DMS114 treated with DMSO at 0.1 percent for 48 hours (cell line): ENCODE results near the gene KRT14.
A peak's percentile ranks its signal among the peaks of the same experiment; 100 is the strongest.
"Not testable (repeated sequence)": the region's sequence is repeated elsewhere in the genome, so short reads cannot be mapped to it uniquely, and the experiment has no call there.

Experiments used
- DNase-seq: peaks from one replicate; lab custom pipeline; 2025; ENCODE audit not compliant: unreplicated experiment; lab: John Stamatoyannopoulos, UW

KRT14 gene

DNA sequence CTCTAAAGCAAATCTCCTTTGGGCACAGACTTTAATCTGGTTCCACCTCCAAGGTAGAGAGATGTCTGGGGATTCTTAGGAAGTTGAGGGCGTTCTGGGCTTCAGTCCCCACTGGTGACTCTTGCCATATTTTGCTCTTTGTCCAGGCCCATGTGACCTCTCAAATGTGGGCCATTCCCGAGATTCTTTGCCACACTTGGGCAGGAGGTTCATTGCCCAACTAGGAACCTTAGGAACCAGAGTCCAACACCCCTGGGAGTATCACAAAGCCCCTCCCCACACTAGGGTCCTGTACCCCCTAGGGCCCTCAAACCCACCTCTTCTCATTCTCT lies 6.5 kb downstream of the KRT14 start:
- DNase-seq: no peak

DNA sequence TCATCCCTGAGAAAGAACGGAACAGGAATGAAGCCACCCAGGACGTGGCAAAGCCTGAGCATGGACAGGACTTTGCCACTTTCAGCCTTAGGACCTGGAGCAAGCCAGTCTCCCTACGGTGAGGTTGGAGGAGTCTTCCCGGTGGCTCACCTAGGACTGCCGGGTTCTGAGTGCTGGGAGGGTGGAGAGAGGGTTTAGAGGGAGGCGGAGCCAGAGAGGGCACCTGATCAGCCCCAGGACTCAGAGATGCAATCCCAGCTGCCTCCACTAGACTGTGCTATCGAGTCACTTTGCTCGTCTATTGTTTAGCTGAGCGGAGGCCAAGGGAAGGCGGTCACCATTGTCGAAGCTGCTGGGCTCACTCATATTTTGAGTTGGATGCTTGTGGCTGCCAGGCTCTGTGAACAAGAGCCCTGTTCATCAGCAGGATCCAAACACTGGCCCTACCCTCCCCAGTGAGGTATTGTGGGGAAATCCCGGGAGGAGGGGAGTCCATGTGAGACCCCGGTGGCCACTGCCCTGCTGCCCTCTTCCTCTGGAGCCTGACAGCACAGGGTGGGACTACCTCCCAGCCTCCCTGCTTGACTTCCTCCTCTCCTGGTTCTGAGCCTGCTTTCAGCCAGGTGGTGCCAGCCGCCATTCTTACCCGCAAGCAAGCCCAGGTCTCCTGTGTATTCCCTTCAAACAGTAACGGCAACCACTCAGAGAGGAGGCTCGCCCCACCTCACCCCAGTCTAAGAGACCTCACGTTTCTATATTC lies 7.0 kb downstream of the KRT14 start:
- peak; percentile 27 for DNase-seq

DNA sequence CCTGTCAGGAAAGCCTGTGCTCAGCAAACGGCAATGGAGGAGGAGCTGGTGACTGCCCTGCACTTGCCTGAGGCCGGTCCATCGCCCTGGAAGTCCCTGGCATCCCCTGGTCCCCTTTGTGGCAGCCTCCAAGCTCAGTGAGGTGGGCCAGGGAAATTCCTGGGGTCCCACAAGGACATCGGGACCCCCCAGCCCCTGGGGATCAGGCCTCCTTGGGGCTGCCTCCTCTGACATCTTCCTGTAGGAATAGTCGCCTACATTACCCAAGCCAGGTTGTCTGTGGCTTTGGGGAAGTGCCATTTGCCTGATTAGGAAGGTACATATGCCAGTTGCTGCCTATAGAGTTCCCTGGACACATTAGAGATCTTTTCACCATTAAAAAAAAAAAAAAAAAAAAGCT lies 7.7 kb downstream of the KRT14 start:
- DNase-seq: no peak

- no peak for DNase-seq
Measured at GRCh38 chr17:41578538-41578937, 8.2 kb downstream of the KRT14 start.

DNA sequence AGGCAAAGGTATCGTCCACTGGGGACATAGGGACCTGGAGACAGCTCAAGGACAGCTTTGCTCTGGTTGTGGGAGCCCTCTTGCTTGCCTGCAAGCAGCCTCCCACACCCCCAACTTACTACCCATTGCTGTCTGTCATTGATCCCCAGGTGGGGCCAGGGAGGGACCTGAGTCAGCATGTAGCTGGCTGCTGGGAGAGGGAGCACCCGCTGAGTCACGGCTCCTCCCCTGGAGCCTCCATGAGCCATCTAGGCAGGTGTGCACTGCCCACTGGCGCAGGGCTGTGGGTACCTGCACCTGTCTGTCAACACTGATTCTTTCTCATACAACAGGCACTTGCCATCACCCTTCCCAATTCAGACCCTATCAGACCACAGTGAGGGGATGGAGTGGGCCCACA lies 10.0 kb downstream of the KRT14 start:
- not testable (repeated sequence) for DNase-seq

DNA sequence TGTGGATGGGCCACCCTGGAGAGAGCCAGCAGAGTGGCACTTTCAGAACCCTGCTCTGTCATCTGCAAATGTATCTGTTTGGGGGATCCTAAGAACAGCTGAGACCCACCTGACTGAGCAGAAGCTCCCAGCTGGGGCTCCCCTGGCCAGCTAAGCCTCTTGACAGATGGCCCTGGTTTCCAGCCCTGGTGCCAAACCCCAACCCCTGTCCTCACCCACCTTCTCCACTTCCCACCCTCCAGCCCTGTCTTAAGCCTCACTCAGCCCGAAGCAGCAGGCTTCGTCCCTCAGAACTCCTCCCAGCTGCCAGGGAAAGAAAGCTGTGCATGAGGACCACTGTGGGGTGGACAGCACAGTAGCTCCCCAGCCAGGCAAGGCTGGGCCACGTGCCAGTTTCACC lies 11.4 kb downstream of the KRT14 start:
- no peak for DNase-seq

GRCh38 chr17:41571561-41572434 lies 14.9 kb downstream of the KRT14 start, which contains the start of gene KRT9:
TSS of gene KRT9 (minus strand) at chr17:41572059. CDS start at chr17:41571992, 67 bp downstream.
- DNase-seq: no peak

DNA sequence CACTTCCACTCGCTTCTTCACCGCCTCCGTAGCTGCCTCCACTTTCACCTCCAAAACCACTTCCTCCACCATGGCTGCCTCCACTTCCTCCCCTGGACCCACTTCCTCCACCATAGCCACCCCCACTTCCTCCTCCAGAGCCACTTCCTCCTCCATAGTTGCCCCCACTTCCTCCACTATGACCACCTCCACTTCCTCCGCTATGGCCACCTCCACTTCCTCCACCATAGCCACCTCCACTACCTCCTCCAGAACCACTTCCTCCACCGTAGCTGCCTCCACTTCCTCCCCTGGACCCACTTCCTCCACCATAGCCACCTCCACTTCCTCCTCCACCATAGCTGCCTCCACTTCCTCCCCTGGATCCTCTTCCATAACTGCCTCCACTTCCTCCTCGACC lies 19.4 kb downstream of the KRT14 start:
- DNase-seq: no peak

DNA sequence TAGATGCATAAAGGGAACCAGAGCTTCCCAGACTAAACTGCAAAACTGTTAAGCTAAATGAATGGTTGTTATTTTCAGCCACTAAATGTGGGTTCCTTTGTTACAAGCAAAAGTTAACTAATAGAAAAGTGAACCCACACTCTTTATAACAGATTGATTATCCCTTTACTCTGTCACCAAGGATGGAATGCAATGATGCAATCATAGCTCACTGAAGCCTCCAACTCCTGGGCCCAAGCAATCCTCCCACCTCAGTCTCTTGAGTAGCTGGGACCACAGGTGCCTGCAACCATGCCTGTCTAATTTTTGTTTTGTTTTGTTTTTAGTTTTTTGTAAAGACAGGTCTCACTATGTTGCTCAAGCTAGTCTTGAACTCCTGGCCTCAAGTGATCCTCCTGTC lies 21.4 kb downstream of the KRT14 start:
- no peak for DNase-seq

DNA sequence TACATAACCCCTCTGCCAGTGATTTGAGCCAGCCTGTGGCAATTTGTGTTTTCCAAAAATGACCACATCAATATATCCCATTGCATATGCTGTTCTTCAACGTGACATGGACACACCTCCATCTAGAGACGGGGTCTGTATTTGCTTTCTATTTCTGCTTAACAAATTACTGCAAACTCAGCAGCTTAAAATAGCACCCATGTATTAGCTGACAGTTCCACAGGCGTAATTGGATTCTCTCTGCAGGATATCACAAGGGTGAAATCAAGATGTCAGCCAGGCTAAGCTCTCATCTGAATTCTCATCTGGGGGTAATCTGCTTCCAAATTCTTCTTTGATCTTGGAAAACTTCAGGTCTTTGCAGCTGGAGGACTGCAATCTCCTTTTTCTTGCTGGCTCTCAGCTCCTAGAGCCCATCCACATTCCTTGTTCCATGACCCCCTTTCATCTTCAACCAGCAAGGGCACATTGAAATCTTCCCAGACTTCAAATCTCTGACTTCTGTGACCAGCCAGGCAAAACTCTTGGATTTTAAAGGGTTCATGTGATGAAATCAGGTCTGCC lies 23.0 kb downstream of the KRT14 start:
- DNase-seq: no peak

DNA sequence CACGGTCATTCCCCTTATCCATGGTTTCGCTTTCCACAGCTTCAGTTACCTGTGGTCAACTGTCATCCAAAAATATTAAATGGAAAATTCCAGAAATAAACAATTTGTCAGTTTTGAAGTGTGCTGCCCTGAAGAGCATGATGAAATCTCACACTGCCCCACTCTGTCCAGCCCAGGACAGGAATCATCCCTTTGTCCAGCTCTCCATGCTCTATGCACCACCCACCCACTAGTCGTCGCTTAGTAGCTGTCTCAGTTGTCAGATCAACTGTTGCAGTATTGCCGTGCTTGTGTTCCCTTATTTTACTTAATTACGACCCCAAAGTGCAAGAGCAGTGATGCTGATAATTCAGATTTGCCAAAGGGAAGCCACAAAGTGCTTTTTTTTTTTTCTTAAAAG lies 25.1 kb downstream of the KRT14 start:
- no peak for DNase-seq

DNA sequence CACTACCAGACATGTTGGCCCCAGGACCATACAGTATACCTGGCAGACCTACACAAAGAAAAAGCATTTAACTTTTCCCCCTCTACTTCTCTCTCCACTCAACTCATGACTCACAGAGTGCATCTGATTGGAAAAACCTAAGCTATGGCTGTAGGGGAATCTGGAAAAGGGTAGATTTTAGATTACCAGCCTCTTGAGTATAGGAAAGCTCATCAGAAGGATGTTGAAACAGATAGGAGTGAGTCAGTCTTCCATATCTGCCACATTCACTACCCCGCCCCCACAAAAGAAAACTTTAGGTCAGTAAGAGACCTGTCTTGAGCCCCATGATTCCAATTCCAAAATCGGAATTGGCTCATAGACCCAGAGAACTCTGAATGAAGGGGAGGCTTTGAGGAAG lies 27.1 kb downstream of the KRT14 start:
- DNase-seq: no peak

- no peak for DNase-seq
Measured at GRCh38 chr17:41556931-41557330, 29.8 kb downstream of the KRT14 start.

GRCh38 chr17:41556306-41556705 lies 30.4 kb downstream of the KRT14 start:
- DNase-seq: no peak

- no peak for DNase-seq
Measured at GRCh38 chr17:41555105-41555887, 31.4 kb downstream of the KRT14 start.

GRCh38 chr17:41553987-41554680 lies 32.6 kb downstream of the KRT14 start:
- DNase-seq: no peak

DNA sequence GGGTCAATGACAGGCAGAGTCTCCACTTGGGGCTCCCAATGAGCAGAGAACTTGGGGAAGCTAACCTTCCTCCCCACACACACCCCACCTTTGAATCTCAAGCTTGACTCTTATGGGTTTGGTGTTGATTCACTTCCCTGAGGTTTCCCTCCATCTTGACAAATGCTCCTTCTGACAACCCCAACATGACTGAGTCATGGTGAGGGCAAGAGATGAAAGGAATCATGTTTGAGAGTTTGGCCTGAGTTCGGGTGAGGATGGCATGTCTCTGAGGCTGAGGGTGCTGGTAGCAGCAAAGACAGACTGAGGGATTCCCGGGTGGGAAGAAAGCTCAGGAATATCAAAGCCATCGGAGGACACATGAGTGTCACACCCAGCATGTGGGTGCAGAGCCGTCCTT lies 33.5 kb downstream of the KRT14 start:
- no peak for DNase-seq

GRCh38 chr17:41552455-41552854 lies 34.2 kb downstream of the KRT14 start:
- DNase-seq: no peak

DNA sequence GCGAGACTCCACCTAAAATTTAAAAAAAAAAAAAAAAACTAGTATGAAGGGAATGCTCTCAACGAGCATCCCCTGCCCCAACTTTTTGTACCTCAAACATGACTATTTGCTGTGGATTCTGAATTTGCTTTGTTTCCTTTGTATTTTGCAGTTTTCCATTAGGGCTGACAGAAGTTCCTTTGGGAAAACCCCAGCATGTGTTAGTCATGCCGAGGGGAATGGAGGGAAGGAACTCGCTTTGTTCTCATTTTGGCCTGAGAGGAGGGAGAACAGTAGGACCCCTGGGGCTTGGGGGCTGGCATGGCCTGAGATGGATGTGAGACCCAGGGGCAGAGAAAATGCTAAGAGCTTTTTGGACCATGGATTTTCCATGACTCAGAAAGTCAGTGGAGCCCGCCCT lies 35.3 kb downstream of the KRT14 start:
- DNase-seq: no peak

GRCh38 chr17:41549596-41550039 lies 37.1 kb downstream of the KRT14 start:
- no peak for DNase-seq
